ENCODE data around the gene TGFB1I1.
"Not testable (repeated sequence)": the region's sequence is repeated elsewhere in the genome, so short reads cannot be mapped to it uniquely, and the experiment has no call there.

Gene TGFB1I1

GRCh38 chr16:31438414-31438813, 33.5 kb upstream of the TGFB1I1 start:
- DNase-seq (ENCODE audit: low spot score in 2 of 2) (no peak), ATAC-seq (replicated peaks; ENCODE audit: extremely low read depth, poor library complexity, severe bottlenecking) (no peak)
- H3K27ac Mint-ChIP-seq (ENCODE audit: low read depth) = no peak overlapping the region
- H3K36me3 Mint-ChIP-seq (ENCODE audit: insufficient read depth) = peaks cover 3% of the 10 kb centered on the region
- H3K27me3 Mint-ChIP-seq = no peaks in the 10 kb centered on the region
- peaks cover 25% of the 10 kb centered on the region for H3K4me1 Mint-ChIP-seq
- no peaks in the 10 kb centered on the region for H3K9me3 Mint-ChIP-seq
- no peak overlapping the region for H3K4me3 Mint-ChIP-seq

GRCh38 chr16:31439023-31439422, 32.9 kb upstream of the TGFB1I1 start:
- not testable (repeated sequence) for DNase-seq (ENCODE audit: low spot score in 2 of 2); H3K9me3 Mint-ChIP-seq; H3K4me3 Mint-ChIP-seq; H3K27me3 Mint-ChIP-seq; H3K36me3 Mint-ChIP-seq (ENCODE audit: insufficient read depth)
- ATAC-seq (replicated peaks; ENCODE audit: extremely low read depth, poor library complexity, severe bottlenecking) = peak; percentile 49
- Mint-ChIP-seq H3K4me1 (peaks cover 25% of the 10 kb centered on the region), H3K27ac (ENCODE audit: low read depth) (peak overlapping the region; percentile 41)

- peaks cover 25% of the 10 kb centered on the region for H3K4me1 Mint-ChIP-seq
- ATAC-seq (replicated peaks; ENCODE audit: extremely low read depth, poor library complexity, severe bottlenecking) = no peak
- H3K4me3 Mint-ChIP-seq = no peak overlapping the region
- H3K27me3 Mint-ChIP-seq = no peaks in the 10 kb centered on the region
- DNase-seq (ENCODE audit: low spot score in 2 of 2) = no peak
- peak overlapping the region; percentile 41 for H3K27ac Mint-ChIP-seq (ENCODE audit: low read depth)
- H3K9me3 Mint-ChIP-seq = no peaks in the 10 kb centered on the region
- H3K36me3 Mint-ChIP-seq (ENCODE audit: insufficient read depth) = peaks cover 3% of the 10 kb centered on the region
Observed at GRCh38 chr16:31439519-31439918, 32.4 kb upstream of the TGFB1I1 start.

GRCh38 chr16:31440516-31441184, 31.3 kb upstream of the TGFB1I1 start:
- H3K9me3 Mint-ChIP-seq = no peaks in the 10 kb centered on the region
- H3K27ac Mint-ChIP-seq (ENCODE audit: low read depth) = no peak overlapping the region
- ATAC-seq (replicated peaks; ENCODE audit: extremely low read depth, poor library complexity, severe bottlenecking) (no peak), DNase-seq (ENCODE audit: low spot score in 2 of 2) (no peak)
- no peaks in the 10 kb centered on the region for H3K27me3 Mint-ChIP-seq
- H3K36me3 Mint-ChIP-seq (ENCODE audit: insufficient read depth) = peaks cover 3% of the 10 kb centered on the region
- no peak overlapping the region for H3K4me3 Mint-ChIP-seq
- peaks cover 25% of the 10 kb centered on the region for H3K4me1 Mint-ChIP-seq

- no peaks in the 10 kb centered on the region for H3K27me3 Mint-ChIP-seq
- peak overlapping the region; percentile 90 for H3K4me3 Mint-ChIP-seq
- ATAC-seq (replicated peaks; ENCODE audit: extremely low read depth, poor library complexity, severe bottlenecking) (no peak), DNase-seq (ENCODE audit: low spot score in 2 of 2) (no peak)
- H3K36me3 Mint-ChIP-seq (ENCODE audit: insufficient read depth) = peaks cover 3% of the 10 kb centered on the region
- H3K27ac Mint-ChIP-seq (ENCODE audit: low read depth) = no peak overlapping the region
- H3K4me1 Mint-ChIP-seq = peaks cover 25% of the 10 kb centered on the region
- no peaks in the 10 kb centered on the region for H3K9me3 Mint-ChIP-seq
Observed at GRCh38 chr16:31441956-31442355, 30.0 kb upstream of the TGFB1I1 start.

GRCh38 chr16:31445931-31446330, 26.0 kb upstream of the TGFB1I1 start:
- H3K27me3 Mint-ChIP-seq; ATAC-seq (replicated peaks; ENCODE audit: extremely low read depth, poor library complexity, severe bottlenecking); H3K27ac Mint-ChIP-seq (ENCODE audit: low read depth); H3K4me3 Mint-ChIP-seq; H3K36me3 Mint-ChIP-seq (ENCODE audit: insufficient read depth); H3K9me3 Mint-ChIP-seq; DNase-seq (ENCODE audit: low spot score in 2 of 2): not testable (repeated sequence)
- peaks cover 16% of the 10 kb centered on the region for H3K4me1 Mint-ChIP-seq

GRCh38 chr16:31451201-31451600, 20.8 kb upstream of the TGFB1I1 start:
- no peak for ATAC-seq (replicated peaks; ENCODE audit: extremely low read depth, poor library complexity, severe bottlenecking)
- Mint-ChIP-seq H3K36me3 (ENCODE audit: insufficient read depth) (no peaks in the 10 kb centered on the region), H3K4me3 (no peak overlapping the region), H3K27me3 (no peaks in the 10 kb centered on the region), H3K4me1 (peaks cover 33% of the 10 kb centered on the region), H3K27ac (ENCODE audit: low read depth) (peak overlapping the region; percentile 17), H3K9me3 (no peaks in the 10 kb centered on the region)
- no peak for DNase-seq (ENCODE audit: low spot score in 2 of 2)

GRCh38 chr16:31451681-31452351, 20.1 kb upstream of the TGFB1I1 start:
- H3K27me3 Mint-ChIP-seq = no peaks in the 10 kb centered on the region
- ATAC-seq (replicated peaks; ENCODE audit: extremely low read depth, poor library complexity, severe bottlenecking) = no peak
- no peak overlapping the region for H3K27ac Mint-ChIP-seq (ENCODE audit: low read depth)
- no peaks in the 10 kb centered on the region for H3K36me3 Mint-ChIP-seq (ENCODE audit: insufficient read depth)
- H3K9me3 Mint-ChIP-seq = no peaks in the 10 kb centered on the region
- H3K4me3 Mint-ChIP-seq = no peak overlapping the region
- H3K4me1 Mint-ChIP-seq = peaks cover 33% of the 10 kb centered on the region
- no peak for DNase-seq (ENCODE audit: low spot score in 2 of 2)

- DNase-seq (ENCODE audit: low spot score in 2 of 2) = no peak
- no peaks in the 10 kb centered on the region for H3K9me3 Mint-ChIP-seq
- no peaks in the 10 kb centered on the region for H3K27me3 Mint-ChIP-seq
- no peak overlapping the region for H3K4me3 Mint-ChIP-seq
- H3K4me1 Mint-ChIP-seq = peaks cover 33% of the 10 kb centered on the region
- H3K36me3 Mint-ChIP-seq (ENCODE audit: insufficient read depth) = no peaks in the 10 kb centered on the region
- no peak overlapping the region for H3K27ac Mint-ChIP-seq (ENCODE audit: low read depth)
- no peak for ATAC-seq (replicated peaks; ENCODE audit: extremely low read depth, poor library complexity, severe bottlenecking)
Observed at GRCh38 chr16:31452631-31453106, 19.3 kb upstream of the TGFB1I1 start.

- ATAC-seq (replicated peaks; ENCODE audit: extremely low read depth, poor library complexity, severe bottlenecking) = no peak
- no peak for DNase-seq (ENCODE audit: low spot score in 2 of 2)
- H3K27me3 Mint-ChIP-seq = no peaks in the 10 kb centered on the region
- no peaks in the 10 kb centered on the region for H3K9me3 Mint-ChIP-seq
- peak overlapping the region; percentile 6 for H3K27ac Mint-ChIP-seq (ENCODE audit: low read depth)
- peaks cover 39% of the 10 kb centered on the region for H3K4me1 Mint-ChIP-seq
- no peak overlapping the region for H3K4me3 Mint-ChIP-seq
- H3K36me3 Mint-ChIP-seq (ENCODE audit: insufficient read depth) = peaks cover 7% of the 10 kb centered on the region
Observed at GRCh38 chr16:31453255-31454204, 18.4 kb upstream of the TGFB1I1 start.

- Mint-ChIP-seq H3K27me3 (no peaks in the 10 kb centered on the region), H3K27ac (ENCODE audit: low read depth) (no peak overlapping the region), H3K4me3 (no peak overlapping the region), H3K4me1 (peaks cover 43% of the 10 kb centered on the region), H3K9me3 (no peaks in the 10 kb centered on the region), H3K36me3 (ENCODE audit: insufficient read depth) (peaks cover 16% of the 10 kb centered on the region)
- DNase-seq (ENCODE audit: low spot score in 2 of 2) (no peak), ATAC-seq (replicated peaks; ENCODE audit: extremely low read depth, poor library complexity, severe bottlenecking) (no peak)
Observed at GRCh38 chr16:31455601-31456314, 16.2 kb upstream of the TGFB1I1 start.

GRCh38 chr16:31456988-31457360, 15.0 kb upstream of the TGFB1I1 start:
- Mint-ChIP-seq H3K36me3 (ENCODE audit: insufficient read depth) (peaks cover 18% of the 10 kb centered on the region), H3K4me1 (peaks cover 39% of the 10 kb centered on the region), H3K4me3 (no peak overlapping the region), H3K27me3 (no peaks in the 10 kb centered on the region), H3K27ac (ENCODE audit: low read depth) (peak overlapping the region; percentile 94), H3K9me3 (no peaks in the 10 kb centered on the region)
- no peak for DNase-seq (ENCODE audit: low spot score in 2 of 2)
- no peak for ATAC-seq (replicated peaks; ENCODE audit: extremely low read depth, poor library complexity, severe bottlenecking)

All from central memory CD8-positive, alpha-beta T cell (primary cell).